Neuronal stem cell (in vitro differentiated cells): ENCODE data around the gene GPR135.

Experiments
- DNase-seq: peaks from one replicate; pipeline ENCODE4 v3.0.0-alpha.2; 2013; ENCODE audit warnings: low spot score
- H2AFZ ChIP-seq: one replicate; pipeline ENCODE4 v1.6.1; 2013; ENCODE audit warnings: mild to moderate bottlenecking, low read length, inconsistent platforms
- H2AK5ac ChIP-seq: 2 replicates; pipeline ENCODE4 v1.6.1; 2013; ENCODE audit warnings: low read depth, mild to moderate bottlenecking, inconsistent platforms, low read length, moderate library complexity, mixed read lengths
- H2BK120ac ChIP-seq: 2 replicates; pipeline ENCODE4 v1.6.1; 2013; ENCODE audit warnings: low read depth, mild to moderate bottlenecking, inconsistent platforms, low read length, moderate library complexity, mixed read lengths
- H2BK12ac ChIP-seq: one replicate; pipeline ENCODE4 v1.6.1; 2013; ENCODE audit warnings: low read length, inconsistent platforms
- H2BK15ac ChIP-seq: 2 replicates; pipeline ENCODE4 v1.6.1; 2013; ENCODE audit warnings: mild to moderate bottlenecking, low read length, inconsistent platforms, mixed read lengths
- H2BK5ac ChIP-seq: one replicate; pipeline ENCODE4 v1.6.1; 2013; ENCODE audit warnings: inconsistent platforms, mild to moderate bottlenecking, low read length, moderate library complexity
- H3K14ac ChIP-seq: one replicate; pipeline ENCODE4 v1.6.1; 2013; ENCODE audit warnings: low read length, inconsistent platforms
- H3K18ac ChIP-seq: 2 replicates; pipeline ENCODE4 v1.6.1; 2013; ENCODE audit warnings: low read length, inconsistent platforms
- H3K23ac ChIP-seq: 2 replicates; pipeline ENCODE4 v1.6.1; 2013; ENCODE audit warnings: low read depth, mild to moderate bottlenecking, mixed read lengths, low read length, inconsistent platforms; ENCODE audit not compliant: poor library complexity
- H3K27ac ChIP-seq: replicated peaks from 3 replicates; pipeline ENCODE4 v1.5.1; 2013; ENCODE audit warnings: low read length, inconsistent platforms
- H3K27me3 ChIP-seq, 3 experiments: 2 replicates each; pipeline ENCODE4 v1.6.1; 2013; ENCODE audit warnings: low read length in 3 of 3, mild to moderate bottlenecking in 2 of 3, inconsistent platforms in 1 of 3, low read depth in 1 of 3, mixed read lengths in 1 of 3, moderate library complexity in 1 of 3; ENCODE audit not compliant: control insufficient read depth in 3 of 3, insufficient read depth in 3 of 3
- H3K36me3 ChIP-seq, 2 donors: replicated peaks in 1 of 2; 2 replicates each; pipeline ENCODE4 v1.6.1; 2013; ENCODE audit warnings: low read length in 2 of 2; ENCODE audit not compliant: control insufficient read depth in 2 of 2, insufficient read depth in 2 of 2
- H3K4ac ChIP-seq: 2 replicates; pipeline ENCODE4 v1.6.1; 2013; ENCODE audit warnings: inconsistent platforms, mild to moderate bottlenecking, low read length, moderate library complexity
- H3K4me1 ChIP-seq, 2 donors: 1 replicate in 1 of 2; 2 replicates in 1 of 2; pipeline ENCODE4 v1.6.1; 2013; ENCODE audit warnings: low read length in 2 of 2, low read depth in 1 of 2; ENCODE audit not compliant: control insufficient read depth in 2 of 2, insufficient read depth in 1 of 2
- H3K4me2 ChIP-seq: one replicate; pipeline ENCODE4 v1.6.1; 2013; ENCODE audit warnings: mild to moderate bottlenecking, low read length, inconsistent platforms; ENCODE audit not compliant: insufficient read depth, poor library complexity, severe bottlenecking
- H3K4me3 ChIP-seq, 2 donors: 2 replicates each; pipeline ENCODE4 v1.5.1; 2013; ENCODE audit warnings: low read length in 2 of 2, mild to moderate bottlenecking in 2 of 2, inconsistent platforms in 1 of 2, moderate library complexity in 1 of 2
- H3K79me1 ChIP-seq: one replicate; pipeline ENCODE4 v1.6.1; 2013; ENCODE audit warnings: low read depth, mild to moderate bottlenecking, inconsistent platforms, low read length, moderate library complexity
- H3K9ac ChIP-seq: one replicate; pipeline ENCODE4 v1.6.1; 2013; ENCODE audit warnings: mild to moderate bottlenecking, low read depth, low read length, inconsistent platforms; ENCODE audit not compliant: poor library complexity
- H3K9me3 ChIP-seq, 2 donors: replicated peaks in 1 of 2; 2 replicates each; pipeline versions ENCODE3 to v1.6.1; 2013; ENCODE audit warnings: low read length in 2 of 2, mild to moderate bottlenecking in 2 of 2, inconsistent platforms in 1 of 2, low read depth in 1 of 2, mixed read lengths in 1 of 2, moderate library complexity in 1 of 2; ENCODE audit not compliant: control insufficient read depth in 2 of 2, insufficient read depth in 1 of 2
- H4K8ac ChIP-seq: one replicate; pipeline ENCODE4 v1.6.1; 2013; ENCODE audit warnings: low read depth, mild to moderate bottlenecking, inconsistent platforms, low read length, moderate library complexity
- H4K91ac ChIP-seq: one replicate; pipeline ENCODE4 v1.6.1; 2013; ENCODE audit warnings: low read length, low read depth, mild to moderate bottlenecking, inconsistent platforms; ENCODE audit not compliant: poor library complexity
- WGBS, 2 donors: extraction: QIAGEN DNeasy Blood & Tissue Kit; methylation state at CpG; one replicate each; pipeline ENCODE4 v1.1.7; 2013; ENCODE audit warnings: missing lambda C conversion rate in 2 of 2, mixed read lengths in 1 of 2; ENCODE audit not compliant: insufficient read length in 2 of 2, insufficient replicate concordance in 1 of 2; ENCODE audit errors: extremely low coverage in 2 of 2; 5-methylcytosine and 5-hydroxymethylcytosine counted together

GPR135 gene

DNA sequence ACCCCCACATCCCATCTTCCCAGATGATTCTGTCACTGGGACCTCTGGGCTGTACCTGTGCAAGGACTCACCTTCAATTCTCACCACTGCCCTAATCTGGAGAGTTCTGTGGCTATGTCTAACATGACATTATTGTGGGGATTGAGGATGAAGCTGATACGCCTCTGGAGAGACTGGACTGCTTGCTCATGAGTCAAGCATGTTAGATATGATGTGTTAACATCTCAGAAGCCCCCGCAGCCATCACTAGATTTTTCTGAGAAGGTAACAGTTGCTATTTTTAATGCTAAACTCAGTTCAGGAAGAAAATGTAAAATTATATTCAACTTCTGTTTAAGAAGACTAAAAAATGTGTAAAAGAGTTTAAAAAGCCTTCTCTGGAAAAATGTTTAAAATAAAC, 44.8 kb upstream of the GPR135 start:
- no peak overlapping the region for H3K4me3 ChIP-seq
- H2BK5ac ChIP-seq: no peak overlapping the region
- no peaks in the 10 kb centered on the region for H3K9me3 ChIP-seq
- H2BK120ac ChIP-seq: no peak overlapping the region
- H4K91ac ChIP-seq: no peak overlapping the region
- H3K36me3 ChIP-seq: peaks cover 0 to under 1% of the 10 kb centered on the region in 2 donors
- H3K4me2 ChIP-seq: no peak overlapping the region
- no peak overlapping the region for H3K9ac ChIP-seq
- no peak overlapping the region for H2BK15ac ChIP-seq
- H3K4ac ChIP-seq: no peak overlapping the region
- H3K23ac ChIP-seq: no peak overlapping the region
- no peak overlapping the region for H2BK12ac ChIP-seq
- H3K4me1 ChIP-seq: peaks cover 0 to 4% of the 10 kb centered on the region in 2 donors
- H3K27ac ChIP-seq: no peak overlapping the region
- H3K18ac ChIP-seq: no peak overlapping the region
- H3K27me3 ChIP-seq: no peaks in the 10 kb centered on the region
- DNase-seq: no peak
- no peak overlapping the region for H4K8ac ChIP-seq
- no peak overlapping the region for H2AK5ac ChIP-seq
- no peak overlapping the region for H2AFZ ChIP-seq
- peaks cover 1% of the 10 kb centered on the region for H3K79me1 ChIP-seq
- no CpG with 5 or more reads among the region's 2 CpGs for WGBS, 2 donors
- H3K14ac ChIP-seq: no peak overlapping the region

DNA sequence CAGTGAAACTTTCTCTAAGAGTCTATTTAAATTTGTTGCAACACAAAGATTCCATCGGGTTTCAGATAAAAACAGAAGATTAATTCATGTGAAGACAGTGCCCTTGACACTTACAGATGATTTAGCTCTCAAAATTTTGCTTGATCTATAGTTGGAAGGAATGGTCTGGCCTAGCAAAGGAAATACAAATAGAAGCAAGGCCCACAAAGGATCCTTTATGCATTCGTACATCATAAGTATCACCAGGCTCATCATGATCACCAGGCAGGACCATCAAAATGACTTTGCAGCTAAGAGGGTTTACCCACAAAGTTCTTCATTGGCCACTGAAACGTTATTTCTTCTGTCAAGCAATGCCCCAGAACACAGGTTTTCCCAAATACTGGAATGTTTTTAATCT, 43.9 kb upstream of the GPR135 start:
- H3K14ac ChIP-seq: no peak overlapping the region
- H4K8ac ChIP-seq: no peak overlapping the region
- H3K36me3 ChIP-seq: peaks cover 1 to 9% of the 10 kb centered on the region in 2 donors
- H2AFZ ChIP-seq: no peak overlapping the region
- H3K4me1 ChIP-seq: peaks cover 0 to 4% of the 10 kb centered on the region in 2 donors
- H3K4me3 ChIP-seq: no peak overlapping the region
- no peaks in the 10 kb centered on the region for H3K9me3 ChIP-seq
- H3K4me2 ChIP-seq: no peak overlapping the region
- no peak for DNase-seq
- no peak overlapping the region for H3K4ac ChIP-seq
- no peak overlapping the region for H4K91ac ChIP-seq
- no peak overlapping the region for H2AK5ac ChIP-seq
- no peak overlapping the region for H2BK15ac ChIP-seq
- no peak overlapping the region for H2BK12ac ChIP-seq
- H3K27me3 ChIP-seq: no peaks in the 10 kb centered on the region
- H3K79me1 ChIP-seq: peaks cover 1% of the 10 kb centered on the region
- WGBS, 2 donors: no CpG with 5 or more reads among the region's 3 CpGs
- no peak overlapping the region for H2BK5ac ChIP-seq
- H3K27ac ChIP-seq: no peak overlapping the region
- no peak overlapping the region for H3K18ac ChIP-seq
- H3K9ac ChIP-seq: no peak overlapping the region
- no peak overlapping the region for H3K23ac ChIP-seq
- H2BK120ac ChIP-seq: no peak overlapping the region

DNA sequence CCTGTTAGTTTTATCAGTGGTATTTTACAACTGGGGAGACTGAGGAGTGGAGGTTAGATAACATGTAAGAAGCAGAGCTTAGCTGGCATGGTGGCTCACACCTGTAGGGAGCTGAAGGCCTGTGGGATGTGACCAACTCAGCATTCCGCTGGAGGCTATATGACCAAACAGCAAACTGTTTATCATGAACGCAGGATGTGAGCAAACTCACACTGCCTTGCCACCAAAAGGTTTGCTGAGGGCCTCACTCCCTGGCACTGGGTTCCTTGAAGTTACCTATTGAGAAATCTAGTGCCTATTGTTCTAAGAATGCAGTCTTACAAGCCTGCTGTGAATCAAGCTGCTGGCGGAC, 42.5 kb upstream of the GPR135 start:
- Histone ChIP-seq H3K27me3 (no peaks in the 10 kb centered on the region), H3K9me3 (no peaks in the 10 kb centered on the region), H3K79me1 (peaks cover 1% of the 10 kb centered on the region), H2AFZ (no peak overlapping the region), H3K36me3 (peaks cover 4 to 23% of the 10 kb centered on the region in 2 donors), H3K4me3 (no peak overlapping the region), H2BK15ac (no peak overlapping the region), H3K9ac (no peak overlapping the region), H2AK5ac (no peak overlapping the region), H3K14ac (no peak overlapping the region), H3K27ac (no peak overlapping the region), H2BK12ac (no peak overlapping the region), H2BK5ac (no peak overlapping the region), H2BK120ac (no peak overlapping the region), H3K23ac (no peak overlapping the region), H3K4ac (no peak overlapping the region), H4K8ac (no peak overlapping the region), H3K4me2 (no peak overlapping the region), H3K18ac (no peak overlapping the region), H3K4me1 (peaks cover 0 to 4% of the 10 kb centered on the region in 2 donors), H4K91ac (no peak overlapping the region)
- DNase-seq: no peak
- WGBS, 2 donors: no CpG with 5 or more reads among the region's 3 CpGs

DNA sequence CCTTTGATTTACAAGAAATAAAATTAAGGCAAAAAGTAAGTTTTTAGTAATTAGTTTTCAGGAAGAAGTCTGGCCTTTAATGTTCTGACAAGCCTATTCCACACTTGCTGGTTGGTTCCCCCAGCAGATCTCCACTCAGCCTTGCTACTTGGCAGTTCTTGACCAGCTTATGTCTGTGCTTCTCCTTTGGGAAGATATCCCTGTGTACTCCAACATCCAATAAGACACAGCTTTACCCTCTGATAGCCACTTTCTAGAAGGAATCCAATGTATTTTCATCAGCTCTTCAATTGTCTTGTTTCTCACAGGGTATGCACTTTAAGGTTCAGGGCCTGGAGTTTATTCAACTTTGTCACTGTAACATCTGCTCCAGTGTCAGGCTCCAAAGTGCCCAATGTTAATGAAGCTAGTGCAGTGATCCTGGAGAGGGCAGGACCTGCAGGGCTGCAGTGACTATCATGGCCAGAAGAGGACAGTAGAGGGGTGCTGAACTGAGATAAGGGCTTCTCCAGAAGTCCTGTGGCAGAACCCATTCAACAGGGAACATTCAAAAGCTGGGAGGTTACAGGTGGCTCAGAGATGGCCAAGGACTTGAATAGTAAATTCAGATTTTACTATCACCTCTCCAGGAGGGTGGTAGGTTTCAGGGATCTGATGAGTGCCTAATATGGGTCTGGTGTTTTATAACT, 42.0 kb upstream of the GPR135 start:
- Histone ChIP-seq H2BK15ac (no peak overlapping the region), H2BK5ac (no peak overlapping the region), H2AK5ac (no peak overlapping the region), H3K4ac (no peak overlapping the region), H3K18ac (no peak overlapping the region), H2BK12ac (no peak overlapping the region), H3K4me3 (no peak overlapping the region), H3K4me2 (no peak overlapping the region), H2BK120ac (no peak overlapping the region), H3K27ac (no peak overlapping the region), H4K91ac (no peak overlapping the region), H3K9me3 (no peaks in the 10 kb centered on the region), H3K27me3 (no peaks in the 10 kb centered on the region), H3K23ac (no peak overlapping the region), H3K79me1 (peaks cover 1% of the 10 kb centered on the region), H3K36me3 (peaks cover 4 to 28% of the 10 kb centered on the region in 2 donors), H2AFZ (no peak overlapping the region), H4K8ac (no peak overlapping the region), H3K9ac (no peak overlapping the region), H3K4me1 (peaks cover 0 to 3% of the 10 kb centered on the region in 2 donors), H3K14ac (no peak overlapping the region)
- DNase-seq: peak; percentile 63
